K562 (cell line): Measurements from ENCODE around the gene LASP1. TPM values are rescaled to one million over a fixed set of nuclear protein-coding genes. Genes with fewer than 3 reads are reported as not detected.
A peak's percentile ranks its signal among the peaks of the same experiment; 100 is the strongest.

Source experiments
- E2F8 ChIP-seq: fragments of 450-650 bp; IDR thresholded peaks from 2 replicates; pipeline ENCODE4 v1.7.1; 2018; ENCODE audit warnings: mild to moderate bottlenecking, low read depth; ENCODE audit not compliant: partially characterized antibody
- HNRNPUL1 ChIP-seq: fragments of 200-400 bp; formaldehyde crosslinking; IDR thresholded peaks from 2 replicates; pipeline ENCODE4 v1.6.1; 2017; ENCODE audit warnings: low read length
- MAX ChIP-seq: sonication (generic); formaldehyde crosslinking; IDR thresholded peaks from 2 replicates; pipeline ENCODE4 v1.9.0; 2022; ENCODE audit warnings: mild to moderate bottlenecking, missing genetic modification reagents
- MBD2 ChIP-seq: sonication (generic); IDR thresholded peaks from 2 replicates; pipeline ENCODE4 v1.6.1; 2016; ENCODE audit warnings: low read depth, borderline replicate concordance
- NCOA4 ChIP-seq: fragments of 450-650 bp; IDR thresholded peaks from 2 replicates; pipeline ENCODE4 v1.6.1; 2018; ENCODE audit warnings: mild to moderate bottlenecking; ENCODE audit not compliant: partially characterized antibody
- PHTF2 ChIP-seq: fragments of 250-450 bp; sonication (Bioruptor Pico); IDR thresholded peaks from 2 replicates; pipeline ENCODE4 v1.5.0; 2021; ENCODE audit warnings: mild to moderate bottlenecking
- POLR2A ChIP-seq: fragments of 450-650 bp; conservative IDR thresholded peaks from 2 replicates; pipeline ENCODE4 v1.6.1; 2016
- POLR2B ChIP-seq: fragments of 450-650 bp; IDR thresholded peaks from 2 replicates; pipeline ENCODE4 v1.6.1; 2018; ENCODE audit warnings: low read depth; ENCODE audit not compliant: partially characterized antibody
- PTBP1 ChIP-seq: fragments of 200-400 bp; formaldehyde crosslinking; IDR thresholded peaks from 2 replicates; pipeline ENCODE4 v1.6.1; 2017; ENCODE audit warnings: low read depth, low read length
- SMARCE1 ChIP-seq: fragments of 450-650 bp; IDR thresholded peaks from 2 replicates; pipeline ENCODE4 v1.7.1; 2016; ENCODE audit warnings: mild to moderate bottlenecking
- TRIM28 ChIP-seq: fragments of 450-650 bp; IDR thresholded peaks from 2 replicates; pipeline ENCODE4 v1.6.1; 2017
- ZNF232 ChIP-seq: sonication (generic); formaldehyde crosslinking; IDR thresholded peaks from 2 replicates; pipeline ENCODE4 v1.8.0; 2022; ENCODE audit warnings: mild to moderate bottlenecking, missing genetic modification reagents
- ZNF324 ChIP-seq: fragments of 250-450 bp; sonication (Bioruptor Pico); IDR thresholded peaks from 2 replicates; pipeline ENCODE4 v1.4.0; 2020; ENCODE audit warnings: mild to moderate bottlenecking
- ZNF384 ChIP-seq: IDR thresholded peaks from 2 replicates; pipeline ENCODE4 v1.6.1; 2012; ENCODE audit warnings: low read depth, low read length, improper control_type of control experiment
- ZNF707 ChIP-seq: fragments of 250-450 bp; sonication (Bioruptor Pico); conservative IDR thresholded peaks from 2 replicates; pipeline ENCODE4 v1.8.0; 2022; ENCODE audit warnings: inconsistent platforms, mild to moderate bottlenecking, moderate library complexity
- polyA plus RNA-seq, 8 experiments: library from polyadenylated mRNA; depleted of rRNA in 4 of 8; stranded (reverse) in 5 of 8; unstranded in 3 of 8; fragments of >200 nt; fragmentation: Nextera tagmentation in 2 of 8; fragmentation: Illumina TruSeq in 1 of 8; extraction: Ambion mirVana in 2 of 8; extraction: Trizol in 1 of 8; gene quantifications; 2 replicates each; pipeline versions ENCODE4 v1.2.1 to v1.2.3, GENCODE V29; 2011 to 2014; ENCODE audit warnings: inconsistent platforms in 1 of 8, missing spikeins in 1 of 8
- total RNA-seq, 7 experiments: library from RNA; depleted of rRNA in 6 of 7; stranded (reverse); fragments of >200 nt in 6 of 7; fragmentation: Illumina TruSeq in 2 of 7; extraction: Trizol in 2 of 7; gene quantifications; 2 replicates each; pipeline versions ENCODE4 v1.2.1 to v1.2.3, GENCODE V29; 2011 to 2021; ENCODE audit warnings: low replicate concordance in 1 of 7
- TF ChIP-seq, protein P1 (sequence below): fragments of 200-600 bp; sonication (generic); IDR thresholded peaks from one replicate; pipeline ENCODE4 v1.6.1; 2012; ENCODE audit warnings: mild to moderate bottlenecking, low read depth, low read length, inconsistent platforms

Gene LASP1
- total and polyA plus RNA-seq, 9 of the 15 experiments (the other 6 are each of a cell fraction or from before 2014, with no cell fraction given) = 23.0 to 125 (median 55.3) TPM

GRCh38 chr17:38871247-38872015 is 1.6 kb downstream of the LASP1 start (continued):
- TF ChIP-seq E2F8 = no peak
- no peak for TF ChIP-seq TRIM28
- TF ChIP-seq ZNF707 (CRISPR knock-in tag) = no peak
- no peak for TF ChIP-seq PTBP1
- TF ChIP-seq HNRNPUL1 = no peak
- TF ChIP-seq ZNF232 = no peak
- no peak for TF ChIP-seq PHTF2
- TF ChIP-seq, protein P1, sequence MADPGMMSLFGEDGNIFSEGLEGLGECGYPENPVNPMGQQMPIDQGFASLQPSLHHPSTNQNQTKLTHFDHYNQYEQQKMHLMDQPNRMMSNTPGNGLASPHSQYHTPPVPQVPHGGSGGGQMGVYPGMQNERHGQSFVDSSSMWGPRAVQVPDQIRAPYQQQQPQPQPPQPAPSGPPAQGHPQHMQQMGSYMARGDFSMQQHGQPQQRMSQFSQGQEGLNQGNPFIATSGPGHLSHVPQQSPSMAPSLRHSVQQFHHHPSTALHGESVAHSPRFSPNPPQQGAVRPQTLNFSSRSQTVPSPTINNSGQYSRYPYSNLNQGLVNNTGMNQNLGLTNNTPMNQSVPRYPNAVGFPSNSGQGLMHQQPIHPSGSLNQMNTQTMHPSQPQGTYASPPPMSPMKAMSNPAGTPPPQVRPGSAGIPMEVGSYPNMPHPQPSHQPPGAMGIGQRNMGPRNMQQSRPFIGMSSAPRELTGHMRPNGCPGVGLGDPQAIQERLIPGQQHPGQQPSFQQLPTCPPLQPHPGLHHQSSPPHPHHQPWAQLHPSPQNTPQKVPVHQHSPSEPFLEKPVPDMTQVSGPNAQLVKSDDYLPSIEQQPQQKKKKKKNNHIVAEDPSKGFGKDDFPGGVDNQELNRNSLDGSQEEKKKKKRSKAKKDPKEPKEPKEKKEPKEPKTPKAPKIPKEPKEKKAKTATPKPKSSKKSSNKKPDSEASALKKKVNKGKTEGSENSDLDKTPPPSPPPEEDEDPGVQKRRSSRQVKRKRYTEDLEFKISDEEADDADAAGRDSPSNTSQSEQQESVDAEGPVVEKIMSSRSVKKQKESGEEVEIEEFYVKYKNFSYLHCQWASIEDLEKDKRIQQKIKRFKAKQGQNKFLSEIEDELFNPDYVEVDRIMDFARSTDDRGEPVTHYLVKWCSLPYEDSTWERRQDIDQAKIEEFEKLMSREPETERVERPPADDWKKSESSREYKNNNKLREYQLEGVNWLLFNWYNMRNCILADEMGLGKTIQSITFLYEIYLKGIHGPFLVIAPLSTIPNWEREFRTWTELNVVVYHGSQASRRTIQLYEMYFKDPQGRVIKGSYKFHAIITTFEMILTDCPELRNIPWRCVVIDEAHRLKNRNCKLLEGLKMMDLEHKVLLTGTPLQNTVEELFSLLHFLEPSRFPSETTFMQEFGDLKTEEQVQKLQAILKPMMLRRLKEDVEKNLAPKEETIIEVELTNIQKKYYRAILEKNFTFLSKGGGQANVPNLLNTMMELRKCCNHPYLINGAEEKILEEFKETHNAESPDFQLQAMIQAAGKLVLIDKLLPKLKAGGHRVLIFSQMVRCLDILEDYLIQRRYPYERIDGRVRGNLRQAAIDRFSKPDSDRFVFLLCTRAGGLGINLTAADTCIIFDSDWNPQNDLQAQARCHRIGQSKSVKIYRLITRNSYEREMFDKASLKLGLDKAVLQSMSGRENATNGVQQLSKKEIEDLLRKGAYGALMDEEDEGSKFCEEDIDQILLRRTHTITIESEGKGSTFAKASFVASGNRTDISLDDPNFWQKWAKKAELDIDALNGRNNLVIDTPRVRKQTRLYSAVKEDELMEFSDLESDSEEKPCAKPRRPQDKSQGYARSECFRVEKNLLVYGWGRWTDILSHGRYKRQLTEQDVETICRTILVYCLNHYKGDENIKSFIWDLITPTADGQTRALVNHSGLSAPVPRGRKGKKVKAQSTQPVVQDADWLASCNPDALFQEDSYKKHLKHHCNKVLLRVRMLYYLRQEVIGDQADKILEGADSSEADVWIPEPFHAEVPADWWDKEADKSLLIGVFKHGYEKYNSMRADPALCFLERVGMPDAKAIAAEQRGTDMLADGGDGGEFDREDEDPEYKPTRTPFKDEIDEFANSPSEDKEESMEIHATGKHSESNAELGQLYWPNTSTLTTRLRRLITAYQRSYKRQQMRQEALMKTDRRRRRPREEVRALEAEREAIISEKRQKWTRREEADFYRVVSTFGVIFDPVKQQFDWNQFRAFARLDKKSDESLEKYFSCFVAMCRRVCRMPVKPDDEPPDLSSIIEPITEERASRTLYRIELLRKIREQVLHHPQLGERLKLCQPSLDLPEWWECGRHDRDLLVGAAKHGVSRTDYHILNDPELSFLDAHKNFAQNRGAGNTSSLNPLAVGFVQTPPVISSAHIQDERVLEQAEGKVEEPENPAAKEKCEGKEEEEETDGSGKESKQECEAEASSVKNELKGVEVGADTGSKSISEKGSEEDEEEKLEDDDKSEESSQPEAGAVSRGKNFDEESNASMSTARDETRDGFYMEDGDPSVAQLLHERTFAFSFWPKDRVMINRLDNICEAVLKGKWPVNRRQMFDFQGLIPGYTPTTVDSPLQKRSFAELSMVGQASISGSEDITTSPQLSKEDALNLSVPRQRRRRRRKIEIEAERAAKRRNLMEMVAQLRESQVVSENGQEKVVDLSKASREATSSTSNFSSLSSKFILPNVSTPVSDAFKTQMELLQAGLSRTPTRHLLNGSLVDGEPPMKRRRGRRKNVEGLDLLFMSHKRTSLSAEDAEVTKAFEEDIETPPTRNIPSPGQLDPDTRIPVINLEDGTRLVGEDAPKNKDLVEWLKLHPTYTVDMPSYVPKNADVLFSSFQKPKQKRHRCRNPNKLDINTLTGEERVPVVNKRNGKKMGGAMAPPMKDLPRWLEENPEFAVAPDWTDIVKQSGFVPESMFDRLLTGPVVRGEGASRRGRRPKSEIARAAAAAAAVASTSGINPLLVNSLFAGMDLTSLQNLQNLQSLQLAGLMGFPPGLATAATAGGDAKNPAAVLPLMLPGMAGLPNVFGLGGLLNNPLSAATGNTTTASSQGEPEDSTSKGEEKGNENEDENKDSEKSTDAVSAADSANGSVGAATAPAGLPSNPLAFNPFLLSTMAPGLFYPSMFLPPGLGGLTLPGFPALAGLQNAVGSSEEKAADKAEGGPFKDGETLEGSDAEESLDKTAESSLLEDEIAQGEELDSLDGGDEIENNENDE = no peak
- TF ChIP-seq ZNF324 (CRISPR knock-in tag) = no peak
- peak; percentile 70 for TF ChIP-seq POLR2A
- peak; percentile 54 for TF ChIP-seq POLR2B
- no peak for TF ChIP-seq NCOA4
- TF ChIP-seq ZNF384 = no peak
- TF ChIP-seq MAX (CRISPR knock-in tag) = no peak
- peak; percentile 86 for TF ChIP-seq SMARCE1
- TF ChIP-seq MBD2 = peak; percentile 53; the same call in 1 of the 2 replicates
